PC-9 (cell line): ENCODE data around the gene LRMDA.

Experiments used
- EZH2 ChIP-seq: fragments of 200-600 bp; sonication (generic); IDR thresholded peaks from 2 replicates; pipeline ENCODE4 v1.8.0; 2017; ENCODE audit warnings: antibody characterized with exemption, low read depth
- TF ChIP-seq, protein P1 (sequence below): fragments of 200-600 bp; sonication (generic); conservative IDR thresholded peaks from 2 replicates; pipeline ENCODE4 v1.6.1; 2017; ENCODE audit warnings: mixed run types, antibody characterized with exemption, mild to moderate bottlenecking, moderate library complexity

DNA sequence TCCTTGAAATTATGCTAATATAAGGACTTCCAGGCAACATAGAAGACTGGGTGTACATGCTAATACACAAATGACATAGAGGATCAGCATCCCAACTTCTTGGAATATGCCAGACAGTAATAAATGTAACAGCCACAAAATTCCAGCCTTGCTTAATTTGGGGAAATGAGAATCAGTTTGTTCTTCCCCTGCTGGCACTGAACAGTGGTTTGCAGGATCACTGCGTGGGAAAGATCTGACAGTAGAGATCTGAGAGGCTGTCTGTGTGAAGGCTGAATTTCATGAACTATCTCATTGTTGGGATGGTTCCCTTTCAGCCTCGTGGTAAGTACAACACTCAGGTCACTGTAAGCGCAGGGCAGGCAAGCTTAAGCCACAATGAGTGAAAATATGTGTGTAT lies 1078.0 kb downstream of the LRMDA start:
- TF ChIP-seq, protein P1, sequence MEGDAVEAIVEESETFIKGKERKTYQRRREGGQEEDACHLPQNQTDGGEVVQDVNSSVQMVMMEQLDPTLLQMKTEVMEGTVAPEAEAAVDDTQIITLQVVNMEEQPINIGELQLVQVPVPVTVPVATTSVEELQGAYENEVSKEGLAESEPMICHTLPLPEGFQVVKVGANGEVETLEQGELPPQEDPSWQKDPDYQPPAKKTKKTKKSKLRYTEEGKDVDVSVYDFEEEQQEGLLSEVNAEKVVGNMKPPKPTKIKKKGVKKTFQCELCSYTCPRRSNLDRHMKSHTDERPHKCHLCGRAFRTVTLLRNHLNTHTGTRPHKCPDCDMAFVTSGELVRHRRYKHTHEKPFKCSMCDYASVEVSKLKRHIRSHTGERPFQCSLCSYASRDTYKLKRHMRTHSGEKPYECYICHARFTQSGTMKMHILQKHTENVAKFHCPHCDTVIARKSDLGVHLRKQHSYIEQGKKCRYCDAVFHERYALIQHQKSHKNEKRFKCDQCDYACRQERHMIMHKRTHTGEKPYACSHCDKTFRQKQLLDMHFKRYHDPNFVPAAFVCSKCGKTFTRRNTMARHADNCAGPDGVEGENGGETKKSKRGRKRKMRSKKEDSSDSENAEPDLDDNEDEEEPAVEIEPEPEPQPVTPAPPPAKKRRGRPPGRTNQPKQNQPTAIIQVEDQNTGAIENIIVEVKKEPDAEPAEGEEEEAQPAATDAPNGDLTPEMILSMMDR, result no peak
- TF ChIP-seq EZH2, result no peak
